NCI-H1694 treated with DMSO at 0.1 percent for 48 hours (cell line): Measurements from ENCODE around the gene SEMA4B.

Experiments
- DNase-seq: peaks from one replicate; lab custom pipeline; 2025; lab: John Stamatoyannopoulos, UW

The SEMA4B gene

DNA sequence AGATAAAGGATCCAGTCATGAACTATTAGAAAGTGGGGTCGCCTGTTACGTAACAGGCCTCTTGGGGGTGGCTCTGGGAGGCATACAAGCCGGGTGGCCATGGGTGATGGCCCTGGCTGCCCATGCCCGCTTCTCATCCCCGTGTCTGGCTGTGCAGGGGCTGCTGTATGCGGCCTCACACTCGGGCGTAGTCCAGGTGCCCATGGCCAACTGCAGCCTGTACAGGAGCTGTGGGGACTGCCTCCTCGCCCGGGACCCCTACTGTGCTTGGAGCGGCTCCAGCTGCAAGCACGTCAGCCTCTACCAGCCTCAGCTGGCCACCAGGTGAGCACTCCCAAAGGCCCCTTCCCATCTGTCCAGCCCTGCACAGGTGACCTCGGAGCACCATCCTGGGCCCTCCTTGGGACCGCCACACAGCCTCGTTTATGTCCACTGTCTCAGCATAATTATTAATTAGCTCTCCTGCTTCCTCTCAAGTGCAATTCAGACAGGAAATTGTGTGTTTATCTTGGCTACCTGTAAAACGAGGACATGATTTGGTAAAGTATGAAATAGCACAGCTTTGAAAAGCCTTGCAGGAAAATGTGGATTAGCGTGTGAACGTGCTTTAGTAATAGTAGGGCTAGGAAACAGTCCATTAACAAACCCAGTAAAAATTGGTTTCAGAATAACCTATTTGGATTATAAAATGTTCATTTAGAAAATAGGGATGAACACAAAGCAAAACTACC is 24.5 kb downstream of the SEMA4B start:
- DNase-seq: no peak

- DNase-seq: no peak
Measured at GRCh38 chr15:90227336-90227735, 26.2 kb downstream of the SEMA4B start.

DNA sequence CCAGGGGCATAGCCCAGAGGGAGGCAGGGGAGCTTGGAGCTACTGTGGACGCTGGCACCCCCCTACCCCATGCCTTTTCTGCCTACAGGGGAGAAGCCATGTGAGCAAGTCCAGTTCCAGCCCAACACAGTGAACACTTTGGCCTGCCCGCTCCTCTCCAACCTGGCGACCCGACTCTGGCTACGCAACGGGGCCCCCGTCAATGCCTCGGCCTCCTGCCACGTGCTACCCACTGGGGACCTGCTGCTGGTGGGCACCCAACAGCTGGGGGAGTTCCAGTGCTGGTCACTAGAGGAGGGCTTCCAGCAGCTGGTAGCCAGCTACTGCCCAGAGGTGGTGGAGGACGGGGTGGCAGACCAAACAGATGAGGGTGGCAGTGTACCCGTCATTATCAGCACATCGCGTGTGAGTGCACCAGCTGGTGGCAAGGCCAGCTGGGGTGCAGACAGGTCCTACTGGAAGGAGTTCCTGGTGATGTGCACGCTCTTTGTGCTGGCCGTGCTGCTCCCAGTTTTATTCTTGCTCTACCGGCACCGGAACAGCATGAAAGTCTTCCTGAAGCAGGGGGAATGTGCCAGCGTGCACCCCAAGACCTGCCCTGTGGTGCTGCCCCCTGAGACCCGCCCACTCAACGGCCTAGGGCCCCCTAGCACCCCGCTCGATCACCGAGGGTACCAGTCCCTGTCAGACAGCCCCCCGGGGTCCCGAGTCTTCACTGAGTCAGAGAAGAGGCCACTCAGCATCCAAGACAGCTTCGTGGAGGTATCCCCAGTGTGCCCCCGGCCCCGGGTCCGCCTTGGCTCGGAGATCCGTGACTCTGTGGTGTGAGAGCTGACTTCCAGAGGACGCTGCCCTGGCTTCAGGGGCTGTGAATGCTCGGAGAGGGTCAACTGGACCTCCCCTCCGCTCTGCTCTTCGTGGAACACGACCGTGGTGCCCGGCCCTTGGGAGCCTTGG is 27.0 kb downstream of the SEMA4B start:
- no peak for DNase-seq

DNA sequence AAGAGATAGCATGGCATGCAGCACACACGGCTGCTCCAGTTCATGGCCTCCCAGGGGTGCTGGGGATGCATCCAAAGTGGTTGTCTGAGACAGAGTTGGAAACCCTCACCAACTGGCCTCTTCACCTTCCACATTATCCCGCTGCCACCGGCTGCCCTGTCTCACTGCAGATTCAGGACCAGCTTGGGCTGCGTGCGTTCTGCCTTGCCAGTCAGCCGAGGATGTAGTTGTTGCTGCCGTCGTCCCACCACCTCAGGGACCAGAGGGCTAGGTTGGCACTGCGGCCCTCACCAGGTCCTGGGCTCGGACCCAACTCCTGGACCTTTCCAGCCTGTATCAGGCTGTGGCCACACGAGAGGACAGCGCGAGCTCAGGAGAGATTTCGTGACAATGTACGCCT is 27.8 kb downstream of the SEMA4B start:
- no peak for DNase-seq

- no peak for DNase-seq
Measured at GRCh38 chr15:90230071-90230494, 29.0 kb downstream of the SEMA4B start.

GRCh38 chr15:90230610-90231009 is 29.5 kb downstream of the SEMA4B start:
- DNase-seq: no peak

DNA sequence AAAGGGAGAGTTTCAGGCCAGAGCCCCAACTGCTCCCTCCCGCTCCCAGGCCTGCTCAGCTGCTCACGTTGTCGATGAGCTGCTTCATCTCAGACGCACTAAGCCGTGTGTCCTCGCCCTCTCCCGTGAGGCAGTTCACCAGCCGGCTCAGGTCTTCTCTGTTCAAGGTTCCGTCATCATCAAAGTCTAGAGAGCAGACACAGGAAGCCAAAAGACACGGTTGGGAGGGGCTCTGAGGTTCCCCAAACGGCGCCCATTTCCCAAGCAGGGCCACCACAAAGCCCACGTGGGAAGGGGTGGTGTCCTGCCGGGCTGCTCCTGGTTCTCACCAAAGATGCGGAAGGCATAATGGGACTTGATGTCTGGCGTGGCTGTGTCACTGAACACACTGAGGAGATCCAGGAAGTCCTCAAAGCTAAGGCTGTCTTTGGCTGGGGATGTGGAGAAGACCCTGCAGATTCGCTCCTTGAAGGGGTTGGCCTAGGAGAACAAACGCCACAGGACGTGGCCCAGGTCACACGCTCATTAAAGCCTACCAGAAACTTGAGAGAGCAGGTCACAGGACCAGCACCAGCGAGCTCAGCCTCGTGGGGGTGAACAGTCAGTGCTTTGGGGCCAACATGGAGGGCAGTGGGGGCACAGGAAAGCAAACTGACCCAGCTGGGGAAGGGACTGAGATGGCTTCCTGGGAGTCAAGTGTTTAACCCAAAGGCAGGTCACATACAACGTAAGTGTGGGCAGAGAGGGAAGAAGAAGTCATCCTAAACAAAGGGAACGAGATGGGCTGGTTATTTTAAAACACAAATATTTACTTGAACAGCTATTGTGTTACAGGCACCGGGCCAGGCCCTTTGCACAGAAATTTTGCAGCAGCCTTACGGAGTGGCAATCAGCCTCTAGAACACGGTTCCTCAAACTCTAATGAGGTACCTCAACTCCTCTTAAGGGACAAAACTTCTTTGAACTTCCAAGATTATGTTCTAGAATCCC is 30.2 kb downstream of the SEMA4B start:
- no peak for DNase-seq

GRCh38 chr15:90232196-90232595 is 31.1 kb downstream of the SEMA4B start:
- no peak for DNase-seq

GRCh38 chr15:90232941-90233386 is 31.8 kb downstream of the SEMA4B start:
- DNase-seq: no peak

- peak; percentile 72 for DNase-seq
Measured at GRCh38 chr15:90233387-90234095, 32.4 kb downstream of the SEMA4B start, which contains the start of gene CIB1. CIB1 (minus strand) TSS chr15:90233941; CDS start chr15:90233885, 56 bp downstream.

GRCh38 chr15:90234096-90234988 is 33.2 kb downstream of the SEMA4B start, which contains the start of gene GDPGP1:
GDPGP1 (plus strand) TSS chr15:90234209; CDS start chr15:90240909, 6,700 bp downstream.
- no peak for DNase-seq

GRCh38 chr15:90239371-90239770 is 38.2 kb downstream of the SEMA4B start:
- no peak for DNase-seq

- DNase-seq: no peak
Measured at GRCh38 chr15:90240856-90241255, 39.7 kb downstream of the SEMA4B start.

- DNase-seq: peak; percentile 3
Measured at GRCh38 chr15:90241343-90242192, 40.4 kb downstream of the SEMA4B start.

GRCh38 chr15:90243943-90244639 is 43.0 kb downstream of the SEMA4B start:
- no peak for DNase-seq

- DNase-seq: no peak
Measured at GRCh38 chr15:90248789-90249202, 47.7 kb downstream of the SEMA4B start.

DNA sequence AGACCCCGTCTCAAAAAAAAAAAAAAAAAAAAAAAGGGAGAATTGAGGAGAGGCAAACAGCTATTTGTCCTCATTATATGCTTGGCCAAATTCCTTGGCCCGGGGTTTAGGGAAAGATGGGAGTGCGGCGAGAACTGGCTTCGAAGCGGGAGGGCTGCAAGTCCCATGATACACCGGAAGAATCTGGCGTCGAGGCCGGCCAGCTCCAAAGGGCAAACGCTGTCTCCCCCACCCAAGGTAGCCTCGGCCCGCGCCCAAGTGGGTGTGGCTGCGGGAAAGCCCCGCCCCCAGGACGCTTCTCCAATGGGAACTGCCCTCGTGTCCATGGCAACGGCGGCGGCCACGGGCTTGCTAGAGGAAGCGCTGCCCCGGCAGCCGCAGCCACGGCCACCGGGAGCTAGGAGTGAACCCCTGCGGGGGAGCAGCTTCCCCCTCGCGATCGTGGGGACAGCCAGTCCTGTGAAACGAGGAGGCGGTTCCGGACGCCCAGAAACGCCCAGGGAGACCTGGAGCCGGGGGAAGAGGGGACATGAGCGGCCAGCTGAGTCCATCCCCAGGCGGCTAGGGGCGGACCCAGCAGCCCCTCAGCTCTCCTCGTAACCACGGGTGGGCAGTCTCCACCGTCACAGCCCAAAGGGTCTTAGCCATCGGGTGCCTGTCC is 48.2 kb downstream of the SEMA4B start, which contains the start of gene TTLL13:
TSS of gene TTLL13 (plus strand) at position 354 of the 661 bp plus-strand sequence. CDS start 1,075 bp downstream, outside the sequence.
- DNase-seq: no peak
